Sciatic nerve (tissue), 2 donors: ENCODE measurements around the gene ARID1B. TPM values are rescaled to one million over a fixed set of nuclear protein-coding genes. Genes with fewer than 3 reads are reported as not detected.
A peak's percentile ranks its signal among the peaks of the same experiment; 100 is the strongest.

Source experiments
- ATAC-seq: fragments of 200-7000 bp; cut with Tn5 transposase; one replicate; pipeline ENCODE4 v1.9.1; 2020; ENCODE audit warnings: mild to moderate bottlenecking, moderate library complexity
- DNase-seq: peaks from one replicate; pipeline ENCODE4 v3.0.0-alpha.2; 2020; ENCODE audit warnings: low spot score
- intact Hi-C: fragments of 100-400 bp; cut with DNase I; formaldehyde crosslinking; loops from one replicate; pipeline ENCODE4 v1.14.2; 2022
- total RNA-seq: library from RNA; stranded (reverse); fragmentation: NEBNext Ultra II Directional; extraction: Animal tissue kit (Norgen Biotek cat#: 25700); gene quantifications from one replicate; pipeline ENCODE4 v1.2.1, GENCODE V29; 2021
- donor health status: DM: no; HTN: no; CAD: no.
- donor health status: DM: no; HTN: no; CAD: no.

ARID1B gene
- total RNA-seq, 1 donor from 2014 or later, result 142 TPM

GRCh38 chr6:157238346-157238745 lies 461.2 kb downstream of the ARID1B start:
- ATAC-seq (no peak), DNase-seq (no peak)
- intact Hi-C loops, result no loop called here

DNA sequence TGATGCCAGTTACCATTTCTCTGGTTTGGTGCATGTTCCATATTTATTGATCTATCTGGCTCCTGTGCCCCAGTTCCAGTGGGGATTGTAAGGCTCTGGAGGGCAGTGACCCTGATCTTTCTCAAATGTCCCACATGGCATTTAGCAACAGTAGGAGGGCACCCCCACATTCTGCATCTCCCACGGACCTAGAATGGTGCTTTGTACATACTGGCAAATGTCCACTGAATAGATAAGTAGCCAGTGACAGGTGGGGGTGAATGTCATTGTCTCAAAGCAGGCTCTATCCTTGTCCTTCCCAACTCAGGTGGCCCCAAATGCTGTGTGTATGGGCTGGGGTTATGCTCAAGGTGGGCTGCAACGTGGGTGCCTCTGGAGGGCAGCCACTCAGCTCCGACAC lies 462.0 kb downstream of the ARID1B start:
- ATAC-seq (no peak), DNase-seq (no peak)
- intact Hi-C loops, result no loop called here

DNA sequence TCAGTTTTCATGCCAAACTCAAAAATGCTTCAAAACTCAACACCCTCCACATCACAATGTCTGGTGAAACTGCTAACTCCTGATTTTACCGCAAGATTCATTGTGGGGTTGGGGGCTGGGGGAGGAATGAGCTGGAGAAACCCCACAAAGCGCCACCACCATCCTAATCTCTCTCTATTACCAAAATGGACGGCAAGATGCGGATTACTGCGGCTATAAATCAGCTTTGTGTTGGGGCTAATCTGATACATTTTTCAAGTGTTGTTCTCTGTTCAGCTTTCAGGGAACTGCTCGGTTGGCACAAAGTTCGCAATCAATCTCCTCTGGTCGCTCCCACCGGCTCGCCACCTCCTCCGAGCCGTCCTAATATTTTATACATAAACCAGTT lies 462.5 kb downstream of the ARID1B start:
- DNase-seq (no peak), ATAC-seq (no peak)
- intact Hi-C loops, result no loop called here

GRCh38 chr6:157240059-157240959 lies 463.1 kb downstream of the ARID1B start:
- ATAC-seq (peak; percentile 71), DNase-seq (no peak)

DNA sequence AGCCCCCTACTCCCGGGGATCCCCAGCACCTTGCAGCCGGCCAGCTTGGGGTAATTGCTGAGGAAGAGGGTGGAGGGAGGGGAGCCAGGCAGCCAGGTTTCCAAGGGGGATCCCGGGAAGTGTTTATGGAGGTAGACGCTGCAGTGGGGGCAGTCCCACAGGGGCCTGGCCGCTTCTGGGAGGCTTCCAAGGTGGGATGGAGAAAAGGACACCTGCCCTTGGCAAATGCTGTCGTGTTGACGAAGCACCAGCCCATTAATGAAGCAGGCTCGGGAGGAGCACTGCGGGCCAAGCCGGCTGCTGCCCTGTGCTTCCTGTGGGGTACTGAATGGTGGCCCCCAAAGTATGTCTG lies 463.8 kb downstream of the ARID1B start:
- ATAC-seq, result no peak
- intact Hi-C loops, result no loop called here
- DNase-seq, result no peak

More at GRCh38 chr6:157240059-157240959, 463.1 kb downstream of the ARID1B start:
- intact Hi-C loops, result no loop called here

- intact Hi-C loops, result no loop called here
- no peak for DNase-seq
Measured at GRCh38 chr6:157242791-157243190, 465.6 kb downstream of the ARID1B start.

DNA sequence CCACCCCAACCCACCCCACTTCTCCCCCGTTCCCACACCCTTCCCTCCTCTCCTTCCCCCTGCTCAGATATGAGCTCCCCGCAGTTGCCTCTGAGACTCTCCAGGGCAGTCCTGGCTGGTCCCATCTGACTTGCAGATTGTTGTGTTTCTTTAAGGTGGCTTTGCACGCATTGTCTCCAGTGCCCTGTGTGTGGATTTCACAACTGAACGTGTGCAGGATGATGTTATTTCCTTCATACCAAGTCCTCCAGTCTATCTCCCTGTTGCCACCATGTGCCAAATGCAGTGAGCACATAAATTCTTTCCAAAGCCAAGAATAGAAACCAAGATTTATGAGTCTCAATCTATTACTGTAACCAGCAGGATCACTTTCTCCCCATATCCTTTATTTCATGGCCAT lies 467.0 kb downstream of the ARID1B start:
- DNase-seq (no peak), ATAC-seq (no peak)
- intact Hi-C loops, result no loop called here

More at GRCh38 chr6:157242791-157243190, 465.6 kb downstream of the ARID1B start:
- ATAC-seq, result no peak

DNA sequence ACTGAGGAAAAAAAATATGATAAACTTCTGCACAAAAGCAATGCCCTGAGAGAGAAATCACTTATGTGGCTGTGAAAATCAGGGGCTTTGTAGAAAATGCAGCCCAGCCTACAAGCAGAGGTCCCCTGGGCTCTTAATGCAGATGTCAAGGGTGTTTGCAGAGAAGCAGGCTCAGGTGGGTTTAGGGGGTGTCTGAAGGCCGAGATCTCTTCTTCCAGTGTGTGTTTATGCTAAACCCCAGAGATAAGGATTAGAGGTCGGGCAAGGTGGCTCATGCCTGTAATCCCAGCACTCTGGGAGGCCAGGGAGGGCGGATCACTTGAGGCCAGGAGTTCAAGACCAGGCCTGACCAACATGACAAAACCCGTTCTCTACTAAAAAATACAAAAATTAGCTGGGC lies 467.6 kb downstream of the ARID1B start:
- intact Hi-C loops, result no loop called here
- DNase-seq (no peak), ATAC-seq (no peak)

GRCh38 chr6:157245436-157245835 lies 468.3 kb downstream of the ARID1B start:
- DNase-seq, result no peak
- ATAC-seq, result peak; percentile 14
- intact Hi-C loops, result no loop called here

- ATAC-seq (peak; percentile 79), DNase-seq (no peak)
- intact Hi-C loops, result no loop called here
Measured at GRCh38 chr6:157246048-157246630, 469.0 kb downstream of the ARID1B start.

GRCh38 chr6:157246771-157247484 lies 469.8 kb downstream of the ARID1B start:
- intact Hi-C loops, result no loop called here
- no peak for DNase-seq
- no peak for ATAC-seq

GRCh38 chr6:157248264-157248663 lies 471.1 kb downstream of the ARID1B start:
- DNase-seq, result no peak
- ATAC-seq, result no peak
- intact Hi-C loops, result no loop called here

DNA sequence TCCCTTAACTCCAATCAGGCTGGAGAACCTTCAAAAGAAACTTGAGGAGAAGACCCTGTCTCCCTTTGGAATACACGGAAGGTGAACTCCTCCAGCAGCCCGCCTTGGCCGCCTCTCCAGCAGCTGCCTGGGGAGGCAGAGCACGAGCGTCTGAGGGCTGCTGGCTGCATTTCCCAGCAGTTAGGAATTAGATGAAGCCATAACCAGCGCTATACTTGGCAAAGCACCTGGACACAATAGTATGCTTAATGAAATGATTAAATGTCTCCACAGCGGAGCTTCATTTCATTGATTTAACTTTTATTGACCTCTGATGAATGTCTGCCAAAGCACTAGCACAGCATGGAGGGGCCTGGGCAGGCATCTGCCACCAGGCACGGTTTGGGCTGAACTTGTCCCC lies 472.6 kb downstream of the ARID1B start:
- DNase-seq (no peak), ATAC-seq (no peak)
- intact Hi-C loops, result no loop called here

- DNase-seq (no peak), ATAC-seq (no peak)
- intact Hi-C loops, result no loop called here
Measured at GRCh38 chr6:157251586-157252247, 474.5 kb downstream of the ARID1B start.

DNA sequence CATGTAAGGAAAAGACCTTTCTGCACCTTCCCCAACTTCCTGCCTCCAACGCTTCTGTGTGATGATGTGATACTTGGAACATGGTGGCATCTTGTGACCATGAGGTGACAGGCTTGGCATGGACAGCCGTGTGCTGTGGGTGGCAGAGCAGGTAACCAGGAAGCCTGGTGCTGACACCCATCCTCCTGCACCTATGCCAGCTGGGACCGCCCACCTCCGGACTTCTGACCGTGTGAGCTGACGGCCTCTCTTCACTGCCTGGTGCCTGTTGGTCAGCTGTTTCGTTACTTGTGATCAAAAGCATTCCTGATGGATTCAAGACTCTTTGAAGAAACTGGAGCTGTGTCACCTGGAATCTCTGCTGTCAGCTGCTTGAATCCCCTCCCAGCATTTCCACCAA lies 475.8 kb downstream of the ARID1B start:
- intact Hi-C loops, result no loop called here
- ATAC-seq, result no peak
- no peak for DNase-seq

- ATAC-seq (no peak), DNase-seq (no peak)
- intact Hi-C loops, result no loop called here
Measured at GRCh38 chr6:157253699-157254098, 476.5 kb downstream of the ARID1B start.

DNA sequence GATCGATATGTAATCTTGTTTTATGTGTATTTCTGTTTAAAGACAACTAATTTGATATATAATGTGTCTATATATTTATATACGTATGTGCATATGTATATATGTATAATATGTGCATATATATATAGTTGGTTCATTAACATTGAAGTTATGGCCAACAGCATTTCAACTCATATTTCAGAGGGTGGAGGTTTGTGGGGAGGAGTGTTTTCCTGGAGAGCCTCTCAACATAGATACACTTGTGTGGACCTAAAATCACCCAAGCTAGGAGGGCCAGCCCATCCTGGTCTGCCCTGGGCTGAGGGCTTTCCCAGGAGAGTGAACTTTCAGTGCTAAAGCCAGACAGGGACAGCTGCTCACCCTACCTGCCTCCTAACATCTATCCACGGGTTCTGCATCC lies 477.4 kb downstream of the ARID1B start:
- intact Hi-C loops, result no loop called here
- DNase-seq (no peak), ATAC-seq (no peak)

DNA sequence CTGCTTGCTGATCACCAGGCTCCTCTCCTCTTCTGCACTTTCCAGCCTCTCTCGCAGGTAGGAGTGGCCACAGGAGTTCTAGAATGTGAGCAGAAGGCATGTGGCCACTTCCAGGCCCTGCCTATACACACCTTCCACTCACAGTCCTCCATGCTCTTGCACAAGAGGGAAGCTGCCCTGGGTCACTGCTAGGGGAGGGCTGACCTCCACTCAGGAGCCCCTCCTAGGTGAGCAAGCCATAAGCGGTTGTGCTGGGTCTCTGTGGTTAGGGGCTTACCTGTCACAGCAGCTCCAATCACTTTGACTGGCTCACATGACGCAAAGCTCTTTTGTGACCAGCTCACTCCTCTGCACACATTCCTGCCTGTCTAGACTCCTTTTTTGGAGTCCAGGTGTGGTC lies 477.9 kb downstream of the ARID1B start:
- DNase-seq, result no peak

GRCh38 chr6:157258878-157259277 lies 481.7 kb downstream of the ARID1B start:
- ATAC-seq (peak; percentile 27), DNase-seq (no peak)
- intact Hi-C loops, result no loop called here

More for the DNA sequence above, 477.9 kb downstream of the ARID1B start:
- ATAC-seq, result no peak
- intact Hi-C loops, result no loop called here

GRCh38 chr6:157259443-157259842 lies 482.3 kb downstream of the ARID1B start:
- no peak for DNase-seq
- ATAC-seq, result no peak
- intact Hi-C loops, result no loop called here
